Cardiac muscle cell (in vitro differentiated cells and primary cell): ENCODE measurements around the gene EIF3A. TPM values are rescaled to one million over a fixed set of nuclear protein-coding genes. Genes with fewer than 3 reads are reported as not detected.

Experiments
- DNase-seq, 2 donors: peaks; one replicate each; pipeline versions ENCODE4 v3.0.0 to v3.0.0-alpha.2; 2010 to 2017; ENCODE audit warnings: low read depth in 1 of 2, low spot score in 1 of 2
- H3K27ac ChIP-seq: fragments of 200-600 bp; sonication (generic); 2 replicates; pipeline ENCODE4 v1.5.1; 2016
- H3K27me3 ChIP-seq: fragments of 200-600 bp; sonication (generic); 2 replicates; pipeline ENCODE4 v1.6.0; 2016; ENCODE audit warnings: control low read depth
- H3K36me3 ChIP-seq: fragments of 200-600 bp; sonication (generic); 2 replicates; pipeline ENCODE4 v1.5.1; 2016; ENCODE audit warnings: control low read depth
- H3K4me1 ChIP-seq: fragments of 200-600 bp; sonication (generic); 2 replicates; pipeline ENCODE4 v1.8.1; 2017; ENCODE audit warnings: low read depth, mild to moderate bottlenecking, mixed run types
- H3K4me3 ChIP-seq: fragments of 200-600 bp; sonication (generic); 2 replicates; pipeline ENCODE4 v1.5.1; 2016; ENCODE audit warnings: mild to moderate bottlenecking
- H3K9me3 ChIP-seq: fragments of 200-600 bp; sonication (generic); 2 replicates; pipeline ENCODE4 v1.5.1; 2017; ENCODE audit warnings: low read depth, mild to moderate bottlenecking, control low read depth
- CTCF ChIP-seq: IDR thresholded peaks from 2 replicates; pipeline ENCODE4 v1.5.1; 2012; ENCODE audit warnings: low read depth, mild to moderate bottlenecking, low read length
- polyA plus RNA-seq: library from polyadenylated mRNA; unstranded; fragments of >200 nt; fragmentation: Nextera tagmentation; extraction: Ambion mirVana; gene quantifications from 2 replicates; pipeline ENCODE4 v1.2.1, GENCODE V29; 2016
- total RNA-seq: library from RNA; depleted of rRNA; stranded (reverse); fragments of >200 nt; gene quantifications from 2 replicates; pipeline ENCODE4 v1.2.3, GENCODE V29; 2016

Gene EIF3A
- total and polyA plus RNA-seq, 2 experiments from 2014 or later = 56.7 to 140 TPM

- no peak for DNase-seq
- no peak for TF ChIP-seq CTCF
- Histone ChIP-seq H3K9me3 (no peaks in the 10 kb centered on the region), H3K36me3 (no peaks in the 10 kb centered on the region), H3K4me1 (no peaks in the 10 kb centered on the region), H3K27me3 (no peaks in the 10 kb centered on the region), H3K27ac (no peak overlapping the region), H3K4me3 (no peak overlapping the region)
These were observed 95.0 kb downstream of the EIF3A start for GRCh38 chr10:118985576-118985975.

Other genes with a start within 250 kb of the EIF3A start
- 1.0 and 1.5 TPM in 2 replicates for gene NANOS1, start 51.1 kb downstream of the EIF3A start, total RNA-seq
- 2.5 and 4.5 TPM in 2 replicates for gene NANOS1, start 51.1 kb downstream of the EIF3A start, polyA plus RNA-seq
- gene DENND10, start 23.3 kb upstream of the EIF3A start, total RNA-seq = 41.9 and 52.3 TPM in 2 replicates
- gene DENND10, start 23.3 kb upstream of the EIF3A start, polyA plus RNA-seq = 73.3 and 77.4 TPM in 2 replicates
- 21.4 and 25.9 TPM in 2 replicates for gene SFXN4, start 84.9 kb upstream of the EIF3A start, total RNA-seq
- 51.5 and 53.2 TPM in 2 replicates for gene SFXN4, start 84.9 kb upstream of the EIF3A start, polyA plus RNA-seq
- gene PRDX3, start 98.0 kb upstream of the EIF3A start, total RNA-seq = 116 and 204 TPM in 2 replicates
- gene PRDX3, start 98.0 kb upstream of the EIF3A start, polyA plus RNA-seq = 360 and 413 TPM in 2 replicates
- gene GRK5, start 126.8 kb upstream of the EIF3A start, total RNA-seq = 9.2 and 18.3 TPM in 2 replicates
- gene GRK5, start 126.8 kb upstream of the EIF3A start, polyA plus RNA-seq = 3.5 and 10.1 TPM in 2 replicates